Measurements from ENCODE around the gene WASHC2A.
"Not testable (repeated sequence)": the region's sequence is repeated elsewhere in the genome, so short reads cannot be mapped to it uniquely, and the experiment has no call there.

WASHC2A gene

DNA sequence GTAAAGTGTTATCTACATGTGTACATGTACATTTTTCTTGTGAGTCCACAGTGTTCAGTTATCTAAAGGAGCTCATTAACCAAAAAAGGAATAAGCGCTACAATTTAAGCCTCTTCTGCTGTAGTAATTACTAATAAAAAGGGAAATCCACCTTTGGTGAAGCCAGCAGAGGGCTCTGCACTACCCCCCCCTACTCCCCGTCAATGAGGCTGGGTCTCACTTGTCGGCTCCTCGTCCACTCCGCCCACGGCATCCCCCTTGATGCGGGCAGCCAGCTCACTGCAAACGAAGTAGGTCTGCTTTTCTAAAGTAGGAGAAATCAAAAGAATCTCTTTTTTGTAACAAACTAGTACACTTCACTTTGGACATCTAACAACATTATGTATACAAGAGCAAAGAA, 4.7 kb upstream of the WASHC2A start:
- H2AFZ ChIP-seq (ENCODE audit: insufficient read depth, low read length, poor library complexity) = no peak overlapping the region
- H3K27me3 ChIP-seq (ENCODE audit: insufficient read depth, low read length) = no peaks in the 10 kb centered on the region
- no peak overlapping the region for H2BK120ac ChIP-seq (ENCODE audit: insufficient read depth, low read length, poor library complexity)
- DNase-seq = no peak
- no peak overlapping the region for H3K18ac ChIP-seq (ENCODE audit: low read length)
- no peaks in the 10 kb centered on the region for H3K4me1 ChIP-seq (ENCODE audit: control insufficient read depth in 1 of 2, insufficient read depth in 2 of 2, low read length in 2 of 2)
- H2BK5ac ChIP-seq (ENCODE audit: low read depth, low read length, poor library complexity) = no peak overlapping the region
- no peak overlapping the region for H3K27ac ChIP-seq (ENCODE audit: low read depth, low read length)
- H4K91ac ChIP-seq (ENCODE audit: low read depth, low read length) = no peak overlapping the region
- H3K23ac ChIP-seq (ENCODE audit: low read length) = no peak overlapping the region
- no peak overlapping the region for H3K14ac ChIP-seq (ENCODE audit: low read length)
- no peaks in the 10 kb centered on the region for H3K36me3 ChIP-seq (ENCODE audit: control insufficient read depth in 1 of 2, insufficient read depth in 2 of 2, low read length in 2 of 2)
- H2AK5ac ChIP-seq (ENCODE audit: low read length) = no peak overlapping the region
- no peak overlapping the region for H3K4me3 ChIP-seq (ENCODE audit: low read depth, low read length)
- H3K79me1 ChIP-seq (ENCODE audit: low read length) = peaks cover 4% of the 10 kb centered on the region
- H4K12ac ChIP-seq (ENCODE audit: low read depth, low read length) = no peak overlapping the region
- peaks cover 2% of the 10 kb centered on the region for H3K79me2 ChIP-seq (ENCODE audit: control insufficient read depth, insufficient read depth, low read length, poor library complexity)
- no peak overlapping the region for H2BK12ac ChIP-seq (ENCODE audit: low read length)
- no peak overlapping the region for H3K4ac ChIP-seq (ENCODE audit: low read depth, low read length)
- no peak overlapping the region for H3K4me2 ChIP-seq (ENCODE audit: low read length)
- no CpG with 5 or more reads among the region's 8 CpGs for WGBS (ENCODE audit: extremely low coverage, insufficient coverage, insufficient read length)
- no peak overlapping the region for H4K8ac ChIP-seq (ENCODE audit: low read depth, low read length)
- no peak overlapping the region for H3K9ac ChIP-seq (ENCODE audit: low read length)
- no peaks in the 10 kb centered on the region for H3K9me3 ChIP-seq (ENCODE audit: insufficient read depth, low read depth, low read length)

DNA sequence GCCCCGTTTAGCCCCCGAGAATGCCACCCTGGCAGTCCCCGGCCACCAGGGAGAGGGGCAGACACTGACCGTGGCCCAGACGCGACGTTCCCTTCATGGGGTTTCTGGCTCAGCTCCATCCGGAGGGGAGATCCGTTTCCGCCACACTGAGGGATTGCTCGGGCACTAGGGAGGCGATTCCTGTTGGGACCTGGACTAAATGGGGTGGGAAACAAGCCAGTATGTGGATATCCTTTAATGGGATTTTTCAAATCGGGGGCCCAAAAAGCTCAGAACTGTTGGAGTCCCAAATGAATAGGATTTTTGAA, 552 bp downstream of the WASHC2A start:
- Histone ChIP-seq H3K4me3 (ENCODE audit: low read depth, low read length) (peak overlapping the region; percentile 65), H3K4me2 (ENCODE audit: low read length) (peak overlapping the region; percentile 50)
- not testable (repeated sequence) for H2BK12ac ChIP-seq (ENCODE audit: low read length); H3K4ac ChIP-seq (ENCODE audit: low read depth, low read length); H3K18ac ChIP-seq (ENCODE audit: low read length); H3K27ac ChIP-seq (ENCODE audit: low read depth, low read length); DNase-seq; H2BK5ac ChIP-seq (ENCODE audit: low read depth, low read length, poor library complexity); H3K9ac ChIP-seq (ENCODE audit: low read length); H3K4me1 ChIP-seq (ENCODE audit: control insufficient read depth in 1 of 2, insufficient read depth in 2 of 2, low read length in 2 of 2); H4K12ac ChIP-seq (ENCODE audit: low read depth, low read length); H2BK120ac ChIP-seq (ENCODE audit: insufficient read depth, low read length, poor library complexity); H3K9me3 ChIP-seq (ENCODE audit: insufficient read depth, low read depth, low read length); H3K27me3 ChIP-seq (ENCODE audit: insufficient read depth, low read length); H4K8ac ChIP-seq (ENCODE audit: low read depth, low read length); H3K79me2 ChIP-seq (ENCODE audit: control insufficient read depth, insufficient read depth, low read length, poor library complexity); H3K36me3 ChIP-seq (ENCODE audit: control insufficient read depth in 1 of 2, insufficient read depth in 2 of 2, low read length in 2 of 2); H3K23ac ChIP-seq (ENCODE audit: low read length); H2AK5ac ChIP-seq (ENCODE audit: low read length); H4K91ac ChIP-seq (ENCODE audit: low read depth, low read length); H3K14ac ChIP-seq (ENCODE audit: low read length); H3K79me1 ChIP-seq (ENCODE audit: low read length); H2AFZ ChIP-seq (ENCODE audit: insufficient read depth, low read length, poor library complexity)
- no CpG with 5 or more reads among the region's 13 CpGs for WGBS (ENCODE audit: extremely low coverage, insufficient coverage, insufficient read length)

DNA sequence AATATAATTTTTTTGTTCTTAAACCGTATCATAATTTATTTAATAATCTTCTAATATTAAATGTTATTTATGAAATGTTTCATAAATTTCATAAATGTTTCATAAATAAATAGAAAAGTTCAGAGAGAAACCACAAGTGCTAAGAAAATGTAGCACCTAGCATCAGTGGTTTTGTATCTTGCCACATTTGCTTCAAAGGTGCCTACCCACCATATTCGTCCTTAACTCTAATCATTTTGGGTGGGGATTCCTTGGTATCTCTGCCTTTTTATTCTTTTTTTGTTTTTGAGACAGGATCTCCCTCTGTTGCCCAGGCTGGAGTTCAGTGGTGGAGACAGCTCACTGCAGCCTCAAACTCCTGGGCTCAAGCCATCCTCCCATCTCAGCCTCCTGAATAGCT, 7.4 kb downstream of the WASHC2A start:
- H3K79me1 ChIP-seq (ENCODE audit: low read length); H3K4ac ChIP-seq (ENCODE audit: low read depth, low read length); H4K91ac ChIP-seq (ENCODE audit: low read depth, low read length); H3K27me3 ChIP-seq (ENCODE audit: insufficient read depth, low read length); H2BK12ac ChIP-seq (ENCODE audit: low read length); H3K4me1 ChIP-seq (ENCODE audit: control insufficient read depth in 1 of 2, insufficient read depth in 2 of 2, low read length in 2 of 2); H2AK5ac ChIP-seq (ENCODE audit: low read length); H3K9me3 ChIP-seq (ENCODE audit: insufficient read depth, low read depth, low read length); H3K18ac ChIP-seq (ENCODE audit: low read length); H2BK120ac ChIP-seq (ENCODE audit: insufficient read depth, low read length, poor library complexity); DNase-seq; H3K79me2 ChIP-seq (ENCODE audit: control insufficient read depth, insufficient read depth, low read length, poor library complexity); H3K36me3 ChIP-seq (ENCODE audit: control insufficient read depth in 1 of 2, insufficient read depth in 2 of 2, low read length in 2 of 2); H4K8ac ChIP-seq (ENCODE audit: low read depth, low read length); H3K9ac ChIP-seq (ENCODE audit: low read length); H3K23ac ChIP-seq (ENCODE audit: low read length); H2AFZ ChIP-seq (ENCODE audit: insufficient read depth, low read length, poor library complexity); H3K4me2 ChIP-seq (ENCODE audit: low read length); H3K4me3 ChIP-seq (ENCODE audit: low read depth, low read length); H4K12ac ChIP-seq (ENCODE audit: low read depth, low read length); H2BK5ac ChIP-seq (ENCODE audit: low read depth, low read length, poor library complexity); H3K27ac ChIP-seq (ENCODE audit: low read depth, low read length); H3K14ac ChIP-seq (ENCODE audit: low read length): not testable (repeated sequence)
- no CpG with 5 or more reads among the region's 2 CpGs for WGBS (ENCODE audit: extremely low coverage, insufficient coverage, insufficient read length)

DNA sequence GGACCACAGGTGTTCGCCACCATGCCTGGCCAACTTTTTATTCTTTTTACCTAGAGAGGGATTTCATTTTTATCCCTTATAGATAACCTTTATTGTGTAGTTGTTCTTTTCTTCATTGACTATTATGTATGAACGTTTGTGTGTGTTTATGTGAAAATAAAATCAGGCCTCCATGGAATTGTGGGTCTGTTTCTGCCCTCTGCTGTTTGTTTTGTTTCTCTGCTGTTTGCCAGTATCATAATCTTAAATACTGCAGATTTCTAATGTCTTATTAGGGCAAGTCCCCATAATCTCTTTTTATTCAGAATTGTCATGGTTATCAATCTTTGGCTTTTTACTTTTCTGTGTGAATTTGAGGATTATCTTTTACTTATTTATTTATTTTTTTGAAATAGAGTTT, 7.8 kb downstream of the WASHC2A start:
- not testable (repeated sequence) for H3K4ac ChIP-seq (ENCODE audit: low read depth, low read length); H2AK5ac ChIP-seq (ENCODE audit: low read length); H4K91ac ChIP-seq (ENCODE audit: low read depth, low read length); H3K79me1 ChIP-seq (ENCODE audit: low read length); H3K36me3 ChIP-seq (ENCODE audit: control insufficient read depth in 1 of 2, insufficient read depth in 2 of 2, low read length in 2 of 2); H3K9ac ChIP-seq (ENCODE audit: low read length); H2BK5ac ChIP-seq (ENCODE audit: low read depth, low read length, poor library complexity); H3K4me3 ChIP-seq (ENCODE audit: low read depth, low read length); H3K14ac ChIP-seq (ENCODE audit: low read length); H4K8ac ChIP-seq (ENCODE audit: low read depth, low read length); H3K4me2 ChIP-seq (ENCODE audit: low read length); H3K4me1 ChIP-seq (ENCODE audit: control insufficient read depth in 1 of 2, insufficient read depth in 2 of 2, low read length in 2 of 2); H2AFZ ChIP-seq (ENCODE audit: insufficient read depth, low read length, poor library complexity); H2BK12ac ChIP-seq (ENCODE audit: low read length); H3K79me2 ChIP-seq (ENCODE audit: control insufficient read depth, insufficient read depth, low read length, poor library complexity); H4K12ac ChIP-seq (ENCODE audit: low read depth, low read length); H3K23ac ChIP-seq (ENCODE audit: low read length); H3K27me3 ChIP-seq (ENCODE audit: insufficient read depth, low read length); H3K9me3 ChIP-seq (ENCODE audit: insufficient read depth, low read depth, low read length); H2BK120ac ChIP-seq (ENCODE audit: insufficient read depth, low read length, poor library complexity); DNase-seq; H3K27ac ChIP-seq (ENCODE audit: low read depth, low read length); H3K18ac ChIP-seq (ENCODE audit: low read length)
- WGBS (ENCODE audit: extremely low coverage, insufficient coverage, insufficient read length) = no CpG with 5 or more reads among the region's 2 CpGs

DNA sequence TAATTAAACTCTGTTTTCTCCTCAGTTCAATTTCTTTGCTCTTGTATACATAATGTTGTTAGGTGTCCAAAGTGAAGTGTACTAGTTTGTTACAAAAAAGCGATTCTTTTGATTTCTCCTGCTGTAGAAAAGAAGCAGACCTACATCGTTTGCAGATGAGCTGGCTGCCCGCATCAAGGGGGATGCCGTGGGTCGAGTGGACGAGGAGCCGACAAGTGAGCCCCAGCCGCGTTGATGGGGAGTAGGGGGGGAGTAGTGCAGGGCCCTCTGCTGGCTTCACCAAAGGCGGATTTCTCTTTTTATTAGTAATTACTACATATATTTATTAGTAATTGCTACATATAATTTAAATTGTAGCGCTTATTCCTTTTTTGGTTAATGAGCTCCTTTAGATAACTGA, 23.6 kb downstream of the WASHC2A start:
- not testable (repeated sequence) for H3K14ac ChIP-seq (ENCODE audit: low read length); H3K4me2 ChIP-seq (ENCODE audit: low read length); H4K8ac ChIP-seq (ENCODE audit: low read depth, low read length); H3K4ac ChIP-seq (ENCODE audit: low read depth, low read length); H3K79me2 ChIP-seq (ENCODE audit: control insufficient read depth, insufficient read depth, low read length, poor library complexity); H2AK5ac ChIP-seq (ENCODE audit: low read length); H3K23ac ChIP-seq (ENCODE audit: low read length); H3K4me3 ChIP-seq (ENCODE audit: low read depth, low read length); H3K36me3 ChIP-seq (ENCODE audit: control insufficient read depth in 1 of 2, insufficient read depth in 2 of 2, low read length in 2 of 2); H4K12ac ChIP-seq (ENCODE audit: low read depth, low read length); H3K18ac ChIP-seq (ENCODE audit: low read length); DNase-seq; H3K4me1 ChIP-seq (ENCODE audit: control insufficient read depth in 1 of 2, insufficient read depth in 2 of 2, low read length in 2 of 2); H3K9ac ChIP-seq (ENCODE audit: low read length); H2BK12ac ChIP-seq (ENCODE audit: low read length); H3K79me1 ChIP-seq (ENCODE audit: low read length); H4K91ac ChIP-seq (ENCODE audit: low read depth, low read length); H2AFZ ChIP-seq (ENCODE audit: insufficient read depth, low read length, poor library complexity); H2BK120ac ChIP-seq (ENCODE audit: insufficient read depth, low read length, poor library complexity); H3K9me3 ChIP-seq (ENCODE audit: insufficient read depth, low read depth, low read length); H3K27me3 ChIP-seq (ENCODE audit: insufficient read depth, low read length); H2BK5ac ChIP-seq (ENCODE audit: low read depth, low read length, poor library complexity); H3K27ac ChIP-seq (ENCODE audit: low read depth, low read length)
- WGBS (ENCODE audit: extremely low coverage, insufficient coverage, insufficient read length) = no CpG with 5 or more reads among the region's 11 CpGs

All from trophoblast cell (in vitro differentiated cells and primary cell).